PC-9 (cell line): Measurements from ENCODE around the gene UBE2E2. TPM values are rescaled to one million over a fixed set of nuclear protein-coding genes. Genes with fewer than 3 reads are reported as not detected.

Experiments
- BruUV-seq: library from RNA; stranded (reverse); fragments of 400-500 nt; replicated peaks from 2 replicates; lab custom pipeline; 2021; lab: Mats Ljungman, UMichigan
- CTCF ChIA-PET: fragments of 300-600 bp; sonication (Branson Sonifier 250); formaldehyde crosslinking; loops from one replicate; lab custom pipeline; 2022; ENCODE audit warnings: antibody characterized with exemption; lab: Charles Lee
- POLR2A ChIA-PET: fragments of 300-600 bp; sonication (Branson Sonifier 250); formaldehyde crosslinking; loops from one replicate; lab custom pipeline; 2022; ENCODE audit warnings: antibody characterized with exemption; ENCODE audit not compliant: unreplicated experiment; lab: Charles Lee
- DNase-seq, 2 experiments: peaks; one replicate each; pipeline versions ENCODE4 v3.0.0 to v3.0.0-alpha.2; 2015 to 2022; ENCODE audit warnings: mixed read lengths in 1 of 2
- H2AFZ ChIP-seq: fragments of 200-600 bp; sonication (generic); 2 replicates; pipeline ENCODE4 v1.8.1; 2017; ENCODE audit warnings: antibody characterized with exemption
- H3F3A ChIP-seq: fragments of 200-600 bp; sonication (generic); 2 replicates; pipeline ENCODE4 v1.8.1; 2017; ENCODE audit warnings: antibody characterized with exemption, mild to moderate bottlenecking, low read depth; ENCODE audit not compliant: insufficient read depth
- H3K27ac ChIP-seq: fragments of 200-600 bp; sonication (generic); 2 replicates; pipeline ENCODE4 v1.6.1; 2016; ENCODE audit warnings: mixed run types
- H3K27me3 ChIP-seq: fragments of 200-600 bp; sonication (generic); 2 replicates; pipeline ENCODE4 v1.6.1; 2016; ENCODE audit warnings: low read depth, mixed run types; ENCODE audit not compliant: insufficient read depth
- H3K36me3 ChIP-seq: fragments of 200-600 bp; sonication (generic); 2 replicates; pipeline ENCODE4 v1.6.1; 2016; ENCODE audit warnings: low read depth, mixed run types
- H3K4me1 ChIP-seq: fragments of 200-600 bp; sonication (generic); replicated peaks from 2 replicates; pipeline ENCODE4 v1.6.1; 2016; ENCODE audit warnings: mixed run types; ENCODE audit not compliant: insufficient read depth
- H3K4me2 ChIP-seq: fragments of 200-600 bp; sonication (generic); 2 replicates; pipeline ENCODE4 v1.6.1; 2017; ENCODE audit warnings: mixed run types
- H3K4me3 ChIP-seq: fragments of 200-600 bp; sonication (generic); 2 replicates; pipeline ENCODE4 v1.6.1; 2016; ENCODE audit warnings: mixed run types
- H3K79me2 ChIP-seq: fragments of 200-600 bp; sonication (generic); 2 replicates; pipeline ENCODE4 v1.6.1; 2017; ENCODE audit warnings: low read depth, mixed run types
- H3K9me2 ChIP-seq: fragments of 200-600 bp; sonication (generic); 2 replicates; pipeline ENCODE4 v1.8.1; 2017; ENCODE audit warnings: mild to moderate bottlenecking; ENCODE audit not compliant: insufficient read depth
- H3K9me3 ChIP-seq: fragments of 200-600 bp; sonication (generic); 2 replicates; pipeline ENCODE4 v1.8.1; 2016; ENCODE audit warnings: low read depth; ENCODE audit not compliant: insufficient read depth
- H4K20me1 ChIP-seq: fragments of 200-600 bp; sonication (generic); 2 replicates; pipeline ENCODE4 v1.8.1; 2017; ENCODE audit not compliant: insufficient read depth
- EZH2 ChIP-seq: fragments of 200-600 bp; sonication (generic); IDR thresholded peaks from 2 replicates; pipeline ENCODE4 v1.8.0; 2017; ENCODE audit warnings: antibody characterized with exemption, low read depth
- intact Hi-C: fragments of 100-400 bp; cut with micrococcal nuclease; formaldehyde crosslinking; loops from one replicate; pipeline ENCODE4 v1.10.0; 2022; ENCODE audit not compliant: unreplicated experiment
- total RNA-seq: library from RNA; stranded (reverse); gene quantifications from 2 replicates; pipeline ENCODE4 v1.2.3, GENCODE V29; 2021
- TF ChIP-seq, protein P1 (sequence below): fragments of 200-600 bp; sonication (generic); conservative IDR thresholded peaks from 2 replicates; pipeline ENCODE4 v1.6.1; 2017; ENCODE audit warnings: mixed run types, antibody characterized with exemption, mild to moderate bottlenecking, moderate library complexity

Gene UBE2E2
- total RNA-seq, 1 experiment from 2014 or later: 48.7 TPM

DNA sequence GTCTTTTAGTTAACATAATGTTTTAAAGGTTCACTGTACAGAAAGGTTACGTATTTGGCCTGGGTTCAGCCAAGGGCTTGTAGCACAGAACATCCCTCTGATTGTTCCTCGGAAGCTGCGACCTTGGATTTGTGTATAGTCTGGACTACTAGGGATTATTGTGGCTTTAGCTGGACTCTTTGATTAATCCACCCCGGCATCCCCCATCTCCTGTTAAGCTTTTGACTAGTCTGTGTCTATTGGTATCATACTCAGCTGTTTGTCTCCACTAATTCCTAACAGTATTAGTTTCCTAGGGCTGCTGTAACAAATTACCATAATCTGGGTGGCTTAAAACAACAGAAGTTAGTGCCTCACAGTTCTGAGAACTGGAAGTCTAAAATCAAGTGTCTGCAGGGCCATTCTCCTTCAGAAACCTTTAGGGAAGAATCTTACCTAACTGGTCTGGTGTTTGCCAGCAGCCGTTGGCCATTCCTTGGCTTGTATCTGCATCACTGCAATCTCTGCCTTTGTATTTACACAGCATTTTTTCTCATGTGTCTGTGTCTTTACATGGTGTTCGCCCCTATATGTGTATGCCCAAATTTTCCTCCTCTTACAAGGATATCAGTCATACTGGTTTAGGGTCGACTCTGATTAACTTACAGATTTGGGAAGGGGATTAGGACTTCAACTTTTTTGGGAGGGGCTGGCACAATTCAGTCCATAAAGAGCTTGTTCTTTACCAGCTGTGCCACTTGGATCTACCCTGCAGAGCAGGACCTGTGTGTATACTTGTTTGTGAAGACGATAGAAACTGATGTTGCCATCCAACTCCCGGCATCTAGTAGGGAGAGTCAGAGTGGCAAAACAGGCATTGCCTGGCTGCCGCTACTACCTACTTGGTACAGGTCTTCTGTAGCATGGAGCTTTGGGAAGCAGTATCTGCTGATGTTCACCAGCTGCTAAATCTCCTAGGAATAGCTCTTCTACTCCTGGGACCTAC is 117.8 kb downstream of the UBE2E2 start:
- intact Hi-C loops: no loop called here
- Histone ChIP-seq H3K27ac (no peak overlapping the region), H3K79me2 (peaks cover 26% of the 10 kb centered on the region), H4K20me1 (no peaks in the 10 kb centered on the region), H3K9me2 (no peaks in the 10 kb centered on the region), H3K27me3 (no peaks in the 10 kb centered on the region), H3K4me1 (peaks cover 28% of the 10 kb centered on the region), H3K36me3 (no peaks in the 10 kb centered on the region), H3K4me2 (no peak overlapping the region), H3K4me3 (no peak overlapping the region), H3K9me3 (peaks cover 11% of the 10 kb centered on the region; the same call in 1 of the 2 replicates), H2AFZ (no peak overlapping the region), H3F3A (no peaks in the 10 kb centered on the region)
- ChIA-PET CTCF (no interaction called here), POLR2A (interaction anchor here (0.6 kb wide), 1 partner anchor 69 kb away, joined by 4 read pairs; no protein-coding TSS in a partner anchor)
- peak in 1 of 2 experiments; percentile 15 for DNase-seq
- no peak for TF ChIP-seq EZH2
- TF ChIP-seq, protein P1, sequence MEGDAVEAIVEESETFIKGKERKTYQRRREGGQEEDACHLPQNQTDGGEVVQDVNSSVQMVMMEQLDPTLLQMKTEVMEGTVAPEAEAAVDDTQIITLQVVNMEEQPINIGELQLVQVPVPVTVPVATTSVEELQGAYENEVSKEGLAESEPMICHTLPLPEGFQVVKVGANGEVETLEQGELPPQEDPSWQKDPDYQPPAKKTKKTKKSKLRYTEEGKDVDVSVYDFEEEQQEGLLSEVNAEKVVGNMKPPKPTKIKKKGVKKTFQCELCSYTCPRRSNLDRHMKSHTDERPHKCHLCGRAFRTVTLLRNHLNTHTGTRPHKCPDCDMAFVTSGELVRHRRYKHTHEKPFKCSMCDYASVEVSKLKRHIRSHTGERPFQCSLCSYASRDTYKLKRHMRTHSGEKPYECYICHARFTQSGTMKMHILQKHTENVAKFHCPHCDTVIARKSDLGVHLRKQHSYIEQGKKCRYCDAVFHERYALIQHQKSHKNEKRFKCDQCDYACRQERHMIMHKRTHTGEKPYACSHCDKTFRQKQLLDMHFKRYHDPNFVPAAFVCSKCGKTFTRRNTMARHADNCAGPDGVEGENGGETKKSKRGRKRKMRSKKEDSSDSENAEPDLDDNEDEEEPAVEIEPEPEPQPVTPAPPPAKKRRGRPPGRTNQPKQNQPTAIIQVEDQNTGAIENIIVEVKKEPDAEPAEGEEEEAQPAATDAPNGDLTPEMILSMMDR: no peak
- no TSS peak for BruUV-seq

DNA sequence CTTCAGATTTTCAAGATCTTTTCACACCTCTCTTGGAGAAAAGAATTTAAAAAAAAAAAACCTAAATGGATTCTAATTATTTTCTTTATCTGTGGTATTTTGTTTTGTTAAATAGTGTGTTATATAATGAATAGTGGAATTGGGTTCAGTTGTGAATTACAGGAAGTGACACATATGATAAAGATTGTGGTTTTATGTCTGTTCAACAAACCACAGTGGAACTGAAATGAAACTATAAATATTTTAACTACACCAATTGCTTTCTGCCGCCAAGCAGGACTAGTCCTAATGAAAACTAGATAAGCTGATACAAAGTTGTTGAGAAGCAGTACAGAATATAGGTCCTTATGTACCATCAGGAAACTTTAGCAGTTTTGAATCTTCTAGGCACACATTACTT is 121.6 kb downstream of the UBE2E2 start:
- Histone ChIP-seq H4K20me1 (no peaks in the 10 kb centered on the region), H3K4me3 (no peak overlapping the region), H3K4me2 (peak overlapping the region; percentile 46), H3K36me3 (no peaks in the 10 kb centered on the region), H2AFZ (no peak overlapping the region), H3K27me3 (no peaks in the 10 kb centered on the region), H3K4me1 (peaks cover 31% of the 10 kb centered on the region), H3K79me2 (peaks cover 38% of the 10 kb centered on the region), H3K9me3 (peaks cover 3% of the 10 kb centered on the region; the same call in 1 of the 2 replicates), H3K9me2 (no peaks in the 10 kb centered on the region), H3F3A (no peaks in the 10 kb centered on the region), H3K27ac (peak overlapping the region; percentile 21; the same call in 1 of the 2 replicates)
- BruUV-seq: no TSS peak
- intact Hi-C loops: no loop called here
- DNase-seq: peak in 1 of 2 experiments; percentile 43
- ChIA-PET CTCF (no interaction called here), POLR2A (no interaction called here)
- TF ChIP-seq EZH2: no peak
- TF ChIP-seq, protein P1: no peak

DNA sequence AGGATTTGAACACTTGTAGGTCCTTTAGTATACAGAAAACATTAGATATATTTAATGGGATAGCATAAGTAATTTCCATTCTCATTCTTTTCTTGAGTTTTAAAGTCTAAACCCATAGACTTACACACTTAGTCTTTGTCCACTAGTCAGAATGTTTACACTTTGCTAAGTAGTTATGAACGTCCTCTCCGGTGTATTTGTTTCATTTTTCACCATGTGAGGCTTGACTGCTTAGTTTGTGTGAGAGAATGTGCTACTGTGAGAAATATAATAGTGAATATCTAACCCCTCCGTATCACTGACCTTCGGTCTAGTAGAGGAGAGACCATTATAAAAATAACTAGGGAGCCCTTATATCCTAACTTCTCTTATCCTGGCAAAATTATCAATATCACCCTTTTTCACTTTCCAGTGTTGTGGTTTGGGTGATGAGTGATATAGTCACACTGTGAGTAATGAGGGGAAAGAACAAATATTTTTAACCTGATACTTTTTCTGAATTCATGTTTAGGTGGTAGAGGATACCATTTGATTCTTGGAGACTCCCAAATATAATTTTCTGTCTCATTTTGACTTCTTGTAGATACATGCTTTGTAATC is 122.4 kb downstream of the UBE2E2 start:
- BruUV-seq: no TSS peak
- intact Hi-C loops: no loop called here
- no peak overlapping the region for H3K4me3 ChIP-seq
- H3F3A ChIP-seq: no peaks in the 10 kb centered on the region
- TF ChIP-seq EZH2: no peak
- TF ChIP-seq, protein P1: no peak
- H3K9me3 ChIP-seq: peaks cover 3% of the 10 kb centered on the region; the same call in 1 of the 2 replicates
- no peaks in the 10 kb centered on the region for H4K20me1 ChIP-seq
- no peaks in the 10 kb centered on the region for H3K36me3 ChIP-seq
- DNase-seq: no peak
- H3K79me2 ChIP-seq: peaks cover 33% of the 10 kb centered on the region
- ChIA-PET CTCF (no interaction called here), POLR2A (no interaction called here)
- no peaks in the 10 kb centered on the region for H3K9me2 ChIP-seq
- H2AFZ ChIP-seq: no peak overlapping the region
- peak overlapping the region; percentile 21 for H3K27ac ChIP-seq
- H3K4me1 ChIP-seq: peaks cover 29% of the 10 kb centered on the region
- no peaks in the 10 kb centered on the region for H3K27me3 ChIP-seq
- H3K4me2 ChIP-seq: no peak overlapping the region
